Measurements from ENCODE around the gene YEATS2. TPM values are rescaled to one million over a fixed set of nuclear protein-coding genes. Genes with fewer than 3 reads are reported as not detected.

YEATS2 gene
- total and polyA plus RNA-seq, 2 donors (not counting 3 experiments of a cell fraction or from before 2014, with no cell fraction given): 30.2 to 59.9 TPM

- peaks cover 7 to 11% of the 10 kb centered on the region in 2 experiments for H3K36me3 ChIP-seq (ENCODE audit: control insufficient read depth in 2 of 2, extremely low read depth in 1 of 2, insufficient read depth in 2 of 2, low read length in 2 of 2)
- ChIA-PET CTCF (interaction anchor here (0.9 to 1.9 kb wide), 2 partner anchors 283 to 294 kb away, joined by 3 to 4 read pairs; no protein-coding TSS in a partner anchor), POLR2A (no interaction called here)
- no peaks in the 10 kb centered on the region for H3K79me2 ChIP-seq (ENCODE audit: control insufficient read depth, insufficient read depth, low read length)
- H3K4me3 ChIP-seq (replicated peaks in 1 of 3; ENCODE audit: insufficient read depth in 1 of 3, low read depth in 1 of 3, low read length in 3 of 3): no peak overlapping the region
- H3K4me2 ChIP-seq (ENCODE audit: insufficient read depth, low read length): no peak overlapping the region
- peaks cover 22% of the 10 kb centered on the region for H3K4me1 ChIP-seq (ENCODE audit: control insufficient read depth, extremely low read depth, insufficient read depth, low read length)
- no peaks in the 10 kb centered on the region for H3K9me1 ChIP-seq (replicated peaks; ENCODE audit: control insufficient read depth, extremely low read depth, insufficient read depth, low read length)
- no peak for DNase-seq (ENCODE audit: low read depth, low spot score)
- dilution Hi-C loops (cut with MboI; ENCODE audit: extremely low pct_ligation_motif_present, low sequenced_read_pairs): no loop called here
- H3K9me3 ChIP-seq (replicated peaks; ENCODE audit: control insufficient read depth, insufficient read depth, low read length): no peaks in the 10 kb centered on the region
- no TSS peak for BruUV-seq (replicated peaks)
- H3K9ac ChIP-seq (replicated peaks; ENCODE audit: extremely low read depth, insufficient read depth, low read length): no peak overlapping the region
- H3K27me3 ChIP-seq (ENCODE audit: control insufficient read depth in 2 of 2, insufficient read depth in 2 of 2, low read length in 2 of 2): no peaks in the 10 kb centered on the region
- intact Hi-C loops (cut with micrococcal nuclease): no loop called here
- FAIRE-seq: no peak
- no peak overlapping the region for H2AFZ ChIP-seq (ENCODE audit: low read depth, low read length)
- no peak overlapping the region for H3K27ac ChIP-seq (ENCODE audit: insufficient read depth, low read depth, low read length)
- no peak for TF ChIP-seq FOS (IDR thresholded peaks at IDR 0.05; ENCODE audit: borderline replicate concordance, insufficient read depth, low read length)
- no peak for TF ChIP-seq MAX (IDR thresholded peaks at IDR 0.05; ENCODE audit: insufficient read depth, insufficient read length)
- TF ChIP-seq JUN (IDR thresholded peaks at IDR 0.05; ENCODE audit: borderline replicate concordance, insufficient read depth, insufficient read length, low read depth): no peak
- no peak for TF ChIP-seq EZH2 (IDR thresholded peaks at IDR 0.05; ENCODE audit: borderline replicate concordance, low read depth, low read length, severe bottlenecking)
- no peak for TF ChIP-seq CTCF (IDR thresholded peaks at IDR 0.05; ENCODE audit: extremely low read depth in 1 of 2, insufficient read depth in 1 of 2, low read depth in 1 of 2, low read length in 2 of 2)
- TF ChIP-seq GATA2 (IDR thresholded peaks at IDR 0.05; ENCODE audit: insufficient read depth, insufficient read length, low read depth, low read length): no peak
- no peak for TF ChIP-seq POLR2AphosphoS5 (IDR thresholded peaks at IDR 0.05; ENCODE audit: insufficient read depth, low read depth, low read length)
- TF ChIP-seq MYC (IDR thresholded peaks at IDR 0.05; ENCODE audit: low read depth, low read length): no peak
- H4K20me1 ChIP-seq (replicated peaks; ENCODE audit: control insufficient read depth, extremely low read depth, insufficient read depth, low read length): peaks cover 3% of the 10 kb centered on the region
These were observed 64.7 kb downstream of the YEATS2 start for GRCh38 chr3:183762304-183762703.
